HG03558 (cell line): ENCODE results near the gene DSCAM.
"Not testable (repeated sequence)": the region's sequence is repeated elsewhere in the genome, so short reads cannot be mapped to it uniquely, and the experiment has no call there.

ENCODE experiments used
- ATAC-seq: cut with Tn5 transposase; IDR thresholded peaks from one replicate; pipeline ENCODE4 v1.9.1; 2021; ENCODE audit warnings: moderate number of reproducible peaks; ENCODE audit not compliant: unreplicated experiment; ENCODE audit errors: extremely low read depth

Gene DSCAM

GRCh38 chr21:40049031-40049930 is 797.7 kb downstream of the DSCAM start:
- no peak for ATAC-seq

- no peak for ATAC-seq
Observed at GRCh38 chr21:40047993-40048730, 798.8 kb downstream of the DSCAM start.

- no peak for ATAC-seq
Observed at GRCh38 chr21:40047211-40047610, 799.7 kb downstream of the DSCAM start.

GRCh38 chr21:40043866-40044265 is 803.1 kb downstream of the DSCAM start:
- ATAC-seq = no peak

- ATAC-seq = no peak
Observed at GRCh38 chr21:40043423-40043822, 803.5 kb downstream of the DSCAM start.

- ATAC-seq = no peak
Observed at GRCh38 chr21:40041446-40041845, 805.5 kb downstream of the DSCAM start.

- ATAC-seq = not testable (repeated sequence)
Observed at GRCh38 chr21:40033156-40033782, 813.7 kb downstream of the DSCAM start.

- no peak for ATAC-seq
Observed at GRCh38 chr21:40029888-40030287, 817.1 kb downstream of the DSCAM start.

GRCh38 chr21:40028393-40028792 is 818.6 kb downstream of the DSCAM start:
- not testable (repeated sequence) for ATAC-seq

- no peak for ATAC-seq
Observed at GRCh38 chr21:40021558-40022351, 825.2 kb downstream of the DSCAM start.

- ATAC-seq = no peak
Observed at GRCh38 chr21:40020651-40021050, 826.3 kb downstream of the DSCAM start.

- no peak for ATAC-seq
Observed at GRCh38 chr21:40018871-40019475, 828.0 kb downstream of the DSCAM start.

GRCh38 chr21:40016667-40017066 is 830.3 kb downstream of the DSCAM start:
- no peak for ATAC-seq

- ATAC-seq = no peak
Observed at GRCh38 chr21:40016234-40016633, 830.7 kb downstream of the DSCAM start.

GRCh38 chr21:40015818-40016217 is 831.1 kb downstream of the DSCAM start:
- no peak for ATAC-seq

GRCh38 chr21:40014394-40014793 is 832.6 kb downstream of the DSCAM start:
- ATAC-seq = no peak

GRCh38 chr21:40013001-40013735 is 833.8 kb downstream of the DSCAM start:
- ATAC-seq = no peak

- ATAC-seq = no peak
Observed at GRCh38 chr21:40011371-40011770, 835.6 kb downstream of the DSCAM start.

- ATAC-seq = no peak
Observed at GRCh38 chr21:40002978-40003377, 844.0 kb downstream of the DSCAM start.
